GM12875 (cell line): ENCODE data around the gene C11orf52.

ENCODE experiments used
- H3K4me3 ChIP-seq: one replicate; pipeline ENCODE4 v1.5.1; 2011; ENCODE audit warnings: low read depth, low read length, control low read depth
- CTCF ChIP-seq: IDR thresholded peaks from 2 replicates; pipeline ENCODE4 v1.5.1; 2011; ENCODE audit warnings: low read depth, mild to moderate bottlenecking, control low read depth, inconsistent platforms, low read length, moderate library complexity, borderline replicate concordance; ENCODE audit not compliant: insufficient read depth

Gene C11orf52

GRCh38 chr11:111939836-111940604, 21.3 kb downstream of the C11orf52 start:
- no peak for TF ChIP-seq CTCF

GRCh38 chr11:111941963-111942362, 23.2 kb downstream of the C11orf52 start:
- H3K4me3 ChIP-seq: no peak overlapping the region
- TF ChIP-seq CTCF: no peak

More at GRCh38 chr11:111939836-111940604, 21.3 kb downstream of the C11orf52 start:
- no peak overlapping the region for H3K4me3 ChIP-seq

- no peak for TF ChIP-seq CTCF
- no peak overlapping the region for H3K4me3 ChIP-seq
Measured at GRCh38 chr11:111942829-111943228, 24.1 kb downstream of the C11orf52 start.

- H3K4me3 ChIP-seq: no peak overlapping the region
- no peak for TF ChIP-seq CTCF
Measured at GRCh38 chr11:111944139-111944538, 25.4 kb downstream of the C11orf52 start.

- H3K4me3 ChIP-seq: no peak overlapping the region
- no peak for TF ChIP-seq CTCF
Measured at GRCh38 chr11:111944651-111945051, 25.9 kb downstream of the C11orf52 start.

- TF ChIP-seq CTCF: no peak
Measured at GRCh38 chr11:111945198-111945597, 26.5 kb downstream of the C11orf52 start.

GRCh38 chr11:111946499-111946898, 27.8 kb downstream of the C11orf52 start:
- TF ChIP-seq CTCF: no peak
- H3K4me3 ChIP-seq: no peak overlapping the region

More at GRCh38 chr11:111945198-111945597, 26.5 kb downstream of the C11orf52 start:
- no peak overlapping the region for H3K4me3 ChIP-seq
